Measurements from ENCODE around the gene RARB.

RARB gene

GRCh38 chr3:25604107-25604805, 176.2 kb downstream of the RARB start:
- Histone ChIP-seq H3K9ac (ENCODE audit: low read length) (no peak overlapping the region), H2AFZ (ENCODE audit: low read length) (no peak overlapping the region), H3K27ac (ENCODE audit: low read depth, low read length, poor library complexity, severe bottlenecking) (no peak overlapping the region), H3F3A (ENCODE audit: insufficient read depth, low read length) (no peaks in the 10 kb centered on the region), H3K27me3 (ENCODE audit: insufficient read depth, low read length) (no peaks in the 10 kb centered on the region), H3K9me3 (ENCODE audit: low read length) (no peaks in the 10 kb centered on the region), H3K9me2 (ENCODE audit: low read depth, low read length) (no peaks in the 10 kb centered on the region), H4K20me1 (ENCODE audit: insufficient read depth, low read length) (no peaks in the 10 kb centered on the region), H3K79me2 (ENCODE audit: insufficient read depth, low read length) (no peaks in the 10 kb centered on the region), H3K4me3 (ENCODE audit: low read depth, low read length, poor library complexity, severe bottlenecking) (no peak overlapping the region), H3K4me2 (ENCODE audit: low read length) (no peak overlapping the region), H3K4me1 (ENCODE audit: insufficient read depth, low read length, severe bottlenecking) (no peaks in the 10 kb centered on the region), H3K36me3 (ENCODE audit: insufficient read depth, low read length) (peaks cover 89% of the 10 kb centered on the region)
- no peak for TF ChIP-seq EZH2 (IDR thresholded peaks at IDR 0.05; ENCODE audit: borderline replicate concordance, low read length)
- TF ChIP-seq CTCF (IDR thresholded peaks at IDR 0.05; ENCODE audit: low read length): no peak

- no peaks in the 10 kb centered on the region for H3K27me3 ChIP-seq (ENCODE audit: insufficient read depth, low read length)
These were observed 182.1 kb downstream of the RARB start for GRCh38 chr3:25610167-25610566.

GRCh38 chr3:25610779-25611178, 182.7 kb downstream of the RARB start:
- Histone ChIP-seq H3K4me3 (ENCODE audit: low read depth, low read length, poor library complexity, severe bottlenecking) (no peak overlapping the region), H3K79me2 (ENCODE audit: insufficient read depth, low read length) (no peaks in the 10 kb centered on the region), H3K9me2 (ENCODE audit: low read depth, low read length) (no peaks in the 10 kb centered on the region), H3K27me3 (ENCODE audit: insufficient read depth, low read length) (no peaks in the 10 kb centered on the region), H3K4me1 (ENCODE audit: insufficient read depth, low read length, severe bottlenecking) (no peaks in the 10 kb centered on the region), H3K4me2 (ENCODE audit: low read length) (no peak overlapping the region), H3F3A (ENCODE audit: insufficient read depth, low read length) (no peaks in the 10 kb centered on the region), H3K9me3 (ENCODE audit: low read length) (no peaks in the 10 kb centered on the region), H3K9ac (ENCODE audit: low read length) (no peak overlapping the region), H3K27ac (ENCODE audit: low read depth, low read length, poor library complexity, severe bottlenecking) (no peak overlapping the region), H3K36me3 (ENCODE audit: insufficient read depth, low read length) (peaks cover 90% of the 10 kb centered on the region), H4K20me1 (ENCODE audit: insufficient read depth, low read length) (no peaks in the 10 kb centered on the region), H2AFZ (ENCODE audit: low read length) (no peak overlapping the region)
- TF ChIP-seq EZH2 (IDR thresholded peaks at IDR 0.05; ENCODE audit: borderline replicate concordance, low read length) (no peak), CTCF (IDR thresholded peaks at IDR 0.05; ENCODE audit: low read length) (no peak)

More at GRCh38 chr3:25610167-25610566, 182.1 kb downstream of the RARB start:
- H3K9me3 ChIP-seq (ENCODE audit: low read length): no peaks in the 10 kb centered on the region
- no peak overlapping the region for H3K9ac ChIP-seq (ENCODE audit: low read length)
- peaks cover 93% of the 10 kb centered on the region for H3K36me3 ChIP-seq (ENCODE audit: insufficient read depth, low read length)
- H3K9me2 ChIP-seq (ENCODE audit: low read depth, low read length): no peaks in the 10 kb centered on the region
- no peaks in the 10 kb centered on the region for H3K79me2 ChIP-seq (ENCODE audit: insufficient read depth, low read length)
- no peaks in the 10 kb centered on the region for H4K20me1 ChIP-seq (ENCODE audit: insufficient read depth, low read length)
- H3K4me1 ChIP-seq (ENCODE audit: insufficient read depth, low read length, severe bottlenecking): no peaks in the 10 kb centered on the region
- TF ChIP-seq CTCF (IDR thresholded peaks at IDR 0.05; ENCODE audit: low read length) (no peak), EZH2 (IDR thresholded peaks at IDR 0.05; ENCODE audit: borderline replicate concordance, low read length) (no peak)
- H3K27ac ChIP-seq (ENCODE audit: low read depth, low read length, poor library complexity, severe bottlenecking): no peak overlapping the region
- H3K4me2 ChIP-seq (ENCODE audit: low read length): no peak overlapping the region
- no peaks in the 10 kb centered on the region for H3F3A ChIP-seq (ENCODE audit: insufficient read depth, low read length)
- no peak overlapping the region for H3K4me3 ChIP-seq (ENCODE audit: low read depth, low read length, poor library complexity, severe bottlenecking)
- no peak overlapping the region for H2AFZ ChIP-seq (ENCODE audit: low read length)
